Measurements from ENCODE around the gene PARD6G. TPM values are rescaled to one million over a fixed set of nuclear protein-coding genes. Genes with fewer than 3 reads are reported as not detected.
A peak's percentile ranks its signal among the peaks of the same experiment; 100 is the strongest.

PARD6G gene
- total and polyA plus RNA-seq, 2 donors (not counting 1 experiment from before 2014, with no cell fraction given): 1.0 to 2.1 TPM

GRCh38 chr18:80231151-80231550, 16.2 kb downstream of the PARD6G start:
- no peaks in the 10 kb centered on the region for H4K20me1 ChIP-seq (ENCODE audit: control insufficient read depth, extremely low read depth, insufficient read depth, low read length)
- DNase-seq (ENCODE audit: low read depth in 2 of 2): no peak
- no peak overlapping the region for H3K9ac ChIP-seq (ENCODE audit: insufficient read depth, low read length)
- H3K4me3 ChIP-seq (replicated peaks in 1 of 4; ENCODE audit: control extremely low read depth in 1 of 4, insufficient read depth in 1 of 4, low read depth in 3 of 4, low read length in 4 of 4): no peak overlapping the region
- no peak overlapping the region for H2AFZ ChIP-seq (ENCODE audit: low read length)
- H3K36me3 ChIP-seq (ENCODE audit: control insufficient read depth, insufficient read depth, low read length): no peaks in the 10 kb centered on the region
- no peaks in the 10 kb centered on the region for H3K27me3 ChIP-seq (ENCODE audit: control insufficient read depth, insufficient read depth, low read length)
- H3K9me3 ChIP-seq (ENCODE audit: control insufficient read depth, insufficient read depth, low read depth, low read length): no peaks in the 10 kb centered on the region
- no peaks in the 10 kb centered on the region for H3K79me2 ChIP-seq (ENCODE audit: control insufficient read depth, insufficient read depth, low read length)
- no peaks in the 10 kb centered on the region for H3K4me1 ChIP-seq (ENCODE audit: control insufficient read depth, extremely low read depth, insufficient read depth, low read length)
- no peak overlapping the region for H3K4me2 ChIP-seq (ENCODE audit: extremely low read depth, insufficient read depth, low read length)
- H3K27ac ChIP-seq (ENCODE audit: insufficient read depth, low read length): no peak overlapping the region
- TF ChIP-seq CTCF (conservative IDR thresholded peaks at IDR 0.05 in 1 of 2, IDR thresholded peaks at IDR 0.05 in 1 of 2; ENCODE audit: low read depth in 1 of 2, low read length in 2 of 2): no peak
- TF ChIP-seq EZH2 (IDR thresholded peaks at IDR 0.05; ENCODE audit: low read length, missing control alignments): no peak

- Histone ChIP-seq H3K9me3 (ENCODE audit: control insufficient read depth, insufficient read depth, low read depth, low read length) (no peaks in the 10 kb centered on the region), H3K79me2 (ENCODE audit: control insufficient read depth, insufficient read depth, low read length) (no peaks in the 10 kb centered on the region), H4K20me1 (ENCODE audit: control insufficient read depth, extremely low read depth, insufficient read depth, low read length) (no peaks in the 10 kb centered on the region), H3K4me1 (ENCODE audit: control insufficient read depth, extremely low read depth, insufficient read depth, low read length) (no peaks in the 10 kb centered on the region), H3K9ac (ENCODE audit: insufficient read depth, low read length) (no peak overlapping the region), H3K36me3 (ENCODE audit: control insufficient read depth, insufficient read depth, low read length) (no peaks in the 10 kb centered on the region), H3K4me2 (ENCODE audit: extremely low read depth, insufficient read depth, low read length) (no peak overlapping the region), H3K27ac (ENCODE audit: insufficient read depth, low read length) (no peak overlapping the region), H3K4me3 (replicated peaks in 1 of 4; ENCODE audit: control extremely low read depth in 1 of 4, insufficient read depth in 1 of 4, low read depth in 3 of 4, low read length in 4 of 4) (no peak overlapping the region), H3K27me3 (ENCODE audit: control insufficient read depth, insufficient read depth, low read length) (no peaks in the 10 kb centered on the region), H2AFZ (ENCODE audit: low read length) (no peak overlapping the region)
- TF ChIP-seq CTCF (conservative IDR thresholded peaks at IDR 0.05 in 1 of 2, IDR thresholded peaks at IDR 0.05 in 1 of 2; ENCODE audit: low read depth in 1 of 2, low read length in 2 of 2): no peak
- no peak for TF ChIP-seq EZH2 (IDR thresholded peaks at IDR 0.05; ENCODE audit: low read length, missing control alignments)
- DNase-seq (ENCODE audit: low read depth in 2 of 2): no peak
These were observed 17.3 kb downstream of the PARD6G start for GRCh38 chr18:80229766-80230745.

GRCh38 chr18:80229363-80229762, 18.0 kb downstream of the PARD6G start:
- H3K4me1 ChIP-seq (ENCODE audit: control insufficient read depth, extremely low read depth, insufficient read depth, low read length): no peaks in the 10 kb centered on the region
- no peaks in the 10 kb centered on the region for H3K36me3 ChIP-seq (ENCODE audit: control insufficient read depth, insufficient read depth, low read length)
- DNase-seq (ENCODE audit: low read depth in 2 of 2): peak in 1 of 2 donors; percentile 13
- H3K27me3 ChIP-seq (ENCODE audit: control insufficient read depth, insufficient read depth, low read length): no peaks in the 10 kb centered on the region
- H3K4me2 ChIP-seq (ENCODE audit: extremely low read depth, insufficient read depth, low read length): no peak overlapping the region
- TF ChIP-seq EZH2 (IDR thresholded peaks at IDR 0.05; ENCODE audit: low read length, missing control alignments): no peak
- no peak for TF ChIP-seq CTCF (conservative IDR thresholded peaks at IDR 0.05 in 1 of 2, IDR thresholded peaks at IDR 0.05 in 1 of 2; ENCODE audit: low read depth in 1 of 2, low read length in 2 of 2)
- no peak overlapping the region for H3K27ac ChIP-seq (ENCODE audit: insufficient read depth, low read length)
- H3K4me3 ChIP-seq (replicated peaks in 1 of 4; ENCODE audit: control extremely low read depth in 1 of 4, insufficient read depth in 1 of 4, low read depth in 3 of 4, low read length in 4 of 4): no peak overlapping the region
- no peaks in the 10 kb centered on the region for H4K20me1 ChIP-seq (ENCODE audit: control insufficient read depth, extremely low read depth, insufficient read depth, low read length)
- no peaks in the 10 kb centered on the region for H3K9me3 ChIP-seq (ENCODE audit: control insufficient read depth, insufficient read depth, low read depth, low read length)
- H3K9ac ChIP-seq (ENCODE audit: insufficient read depth, low read length): no peak overlapping the region
- H3K79me2 ChIP-seq (ENCODE audit: control insufficient read depth, insufficient read depth, low read length): no peaks in the 10 kb centered on the region
- H2AFZ ChIP-seq (ENCODE audit: low read length): no peak overlapping the region

Data from fibroblast of lung (primary cell).